Nephron progenitor cell (in vitro differentiated cells): Measurements from ENCODE around the gene QSOX2.

Experiments
- DNase-seq: peaks from one replicate; pipeline ENCODE4 v3.0.0; 2021
- H3K27ac Mint-ChIP-seq: 2 replicates; pipeline ENCODE4 v1.8.0; 2021; ENCODE audit warnings: mild to moderate bottlenecking, moderate library complexity, mixed read lengths
- H3K27me3 Mint-ChIP-seq: 2 replicates; pipeline ENCODE4 v1.8.0; 2021; ENCODE audit warnings: mild to moderate bottlenecking, low read depth, mixed read lengths; ENCODE audit not compliant: poor library complexity
- H3K36me3 Mint-ChIP-seq: 2 replicates; pipeline ENCODE4 v1.8.0; 2021; ENCODE audit warnings: low read depth, mixed read lengths
- H3K4me1 Mint-ChIP-seq: 2 replicates; pipeline ENCODE4 v1.8.0; 2021; ENCODE audit warnings: mixed read lengths
- H3K4me3 Mint-ChIP-seq: 2 replicates; pipeline ENCODE4 v1.8.0; 2021; ENCODE audit warnings: mild to moderate bottlenecking, moderate library complexity, mixed read lengths
- H3K9me3 Mint-ChIP-seq: 2 replicates; pipeline ENCODE4 v1.8.0; 2021; ENCODE audit warnings: mild to moderate bottlenecking, moderate library complexity, mixed read lengths
- TF ChIP-seq, protein P1 (sequence below): fragments of 200-600 bp; sonication (generic); IDR thresholded peaks from 2 replicates; pipeline ENCODE4 v1.5.0; 2021; ENCODE audit warnings: antibody characterized with exemption

QSOX2 gene

DNA sequence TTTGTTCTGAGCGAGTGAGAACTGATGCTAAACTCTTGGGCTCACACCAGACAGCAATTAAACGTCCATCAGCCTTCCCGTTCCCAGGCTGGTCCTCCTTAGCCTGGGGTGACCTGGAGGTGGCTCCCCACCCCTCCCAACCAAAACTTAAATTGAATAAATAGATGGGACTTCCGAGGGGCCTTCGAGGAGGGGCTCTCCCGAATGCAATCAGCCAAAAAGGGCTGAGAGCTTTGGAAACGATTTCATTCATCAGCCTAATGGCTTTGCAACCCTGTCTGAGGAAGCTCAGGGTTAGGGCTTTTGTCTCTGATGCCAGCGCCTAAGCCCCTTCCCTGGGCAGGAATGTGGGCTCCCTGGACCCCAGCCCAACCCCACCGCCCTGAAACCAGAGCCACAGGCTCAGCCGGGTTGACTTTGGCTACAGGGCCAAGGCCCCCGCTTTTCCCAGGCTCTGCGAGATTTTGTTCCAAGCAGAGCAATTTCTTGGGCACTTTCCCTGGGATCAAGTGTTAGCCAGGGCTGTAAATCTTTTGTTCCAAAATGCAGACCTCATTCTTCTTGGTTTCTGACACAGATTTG is 69.9 kb downstream of the QSOX2 start:
- peak overlapping the region; percentile 16 for H3K27ac Mint-ChIP-seq
- H3K9me3 Mint-ChIP-seq: no peaks in the 10 kb centered on the region
- H3K36me3 Mint-ChIP-seq: no peaks in the 10 kb centered on the region
- H3K4me1 Mint-ChIP-seq: peaks cover 65% of the 10 kb centered on the region
- no peak for DNase-seq
- H3K4me3 Mint-ChIP-seq: peak overlapping the region; percentile 20
- H3K27me3 Mint-ChIP-seq: peaks cover 15% of the 10 kb centered on the region
- TF ChIP-seq, protein P1, sequence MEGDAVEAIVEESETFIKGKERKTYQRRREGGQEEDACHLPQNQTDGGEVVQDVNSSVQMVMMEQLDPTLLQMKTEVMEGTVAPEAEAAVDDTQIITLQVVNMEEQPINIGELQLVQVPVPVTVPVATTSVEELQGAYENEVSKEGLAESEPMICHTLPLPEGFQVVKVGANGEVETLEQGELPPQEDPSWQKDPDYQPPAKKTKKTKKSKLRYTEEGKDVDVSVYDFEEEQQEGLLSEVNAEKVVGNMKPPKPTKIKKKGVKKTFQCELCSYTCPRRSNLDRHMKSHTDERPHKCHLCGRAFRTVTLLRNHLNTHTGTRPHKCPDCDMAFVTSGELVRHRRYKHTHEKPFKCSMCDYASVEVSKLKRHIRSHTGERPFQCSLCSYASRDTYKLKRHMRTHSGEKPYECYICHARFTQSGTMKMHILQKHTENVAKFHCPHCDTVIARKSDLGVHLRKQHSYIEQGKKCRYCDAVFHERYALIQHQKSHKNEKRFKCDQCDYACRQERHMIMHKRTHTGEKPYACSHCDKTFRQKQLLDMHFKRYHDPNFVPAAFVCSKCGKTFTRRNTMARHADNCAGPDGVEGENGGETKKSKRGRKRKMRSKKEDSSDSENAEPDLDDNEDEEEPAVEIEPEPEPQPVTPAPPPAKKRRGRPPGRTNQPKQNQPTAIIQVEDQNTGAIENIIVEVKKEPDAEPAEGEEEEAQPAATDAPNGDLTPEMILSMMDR: no peak

DNA sequence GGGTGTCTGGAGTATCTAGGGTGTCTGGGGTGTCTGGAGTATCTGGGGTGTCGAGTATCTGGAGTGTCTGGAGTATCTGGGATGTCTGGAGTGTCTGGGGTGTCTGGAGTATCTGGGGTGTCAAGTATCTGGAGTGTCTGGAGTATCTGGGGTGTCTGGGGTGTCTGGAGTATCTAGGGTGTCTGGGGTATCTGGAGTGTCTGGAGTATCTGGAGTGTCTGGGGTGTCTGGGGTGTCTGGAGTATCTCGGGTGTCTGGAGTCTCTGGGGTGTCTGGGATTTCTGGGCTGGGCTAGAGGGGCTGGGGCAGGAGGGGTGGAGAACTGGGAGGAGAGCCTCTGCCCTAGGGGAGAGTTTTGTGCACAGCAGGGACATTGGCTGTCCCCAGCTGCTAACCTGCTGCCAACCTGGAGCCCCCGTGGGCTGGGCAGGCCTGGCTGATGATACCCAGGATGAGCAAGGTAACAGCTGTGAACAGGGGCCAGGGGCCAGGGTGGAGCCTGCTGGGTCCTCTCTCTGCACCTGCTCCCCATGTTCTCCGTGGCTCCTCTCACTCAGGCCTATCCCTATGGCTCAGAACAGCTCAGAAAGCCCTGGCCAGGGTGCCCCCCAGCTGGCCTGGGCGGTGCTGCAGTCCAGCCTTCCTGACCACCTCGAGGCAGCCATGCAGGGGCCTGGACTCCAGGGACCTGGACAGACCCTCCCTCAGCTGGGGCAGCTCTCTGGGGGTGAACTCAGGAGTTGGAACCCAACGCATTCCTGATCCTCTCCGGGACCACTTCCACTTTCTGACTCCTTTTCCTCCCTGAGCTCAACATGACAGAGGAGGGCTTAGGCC is 70.6 kb downstream of the QSOX2 start:
- H3K4me1 Mint-ChIP-seq: peaks cover 63% of the 10 kb centered on the region
- H3K4me3 Mint-ChIP-seq: peak overlapping the region; percentile 20
- TF ChIP-seq, protein P1: no peak
- peaks cover 11% of the 10 kb centered on the region for H3K27me3 Mint-ChIP-seq
- DNase-seq: no peak
- no peaks in the 10 kb centered on the region for H3K36me3 Mint-ChIP-seq
- H3K27ac Mint-ChIP-seq: no peak overlapping the region
- H3K9me3 Mint-ChIP-seq: no peaks in the 10 kb centered on the region

DNA sequence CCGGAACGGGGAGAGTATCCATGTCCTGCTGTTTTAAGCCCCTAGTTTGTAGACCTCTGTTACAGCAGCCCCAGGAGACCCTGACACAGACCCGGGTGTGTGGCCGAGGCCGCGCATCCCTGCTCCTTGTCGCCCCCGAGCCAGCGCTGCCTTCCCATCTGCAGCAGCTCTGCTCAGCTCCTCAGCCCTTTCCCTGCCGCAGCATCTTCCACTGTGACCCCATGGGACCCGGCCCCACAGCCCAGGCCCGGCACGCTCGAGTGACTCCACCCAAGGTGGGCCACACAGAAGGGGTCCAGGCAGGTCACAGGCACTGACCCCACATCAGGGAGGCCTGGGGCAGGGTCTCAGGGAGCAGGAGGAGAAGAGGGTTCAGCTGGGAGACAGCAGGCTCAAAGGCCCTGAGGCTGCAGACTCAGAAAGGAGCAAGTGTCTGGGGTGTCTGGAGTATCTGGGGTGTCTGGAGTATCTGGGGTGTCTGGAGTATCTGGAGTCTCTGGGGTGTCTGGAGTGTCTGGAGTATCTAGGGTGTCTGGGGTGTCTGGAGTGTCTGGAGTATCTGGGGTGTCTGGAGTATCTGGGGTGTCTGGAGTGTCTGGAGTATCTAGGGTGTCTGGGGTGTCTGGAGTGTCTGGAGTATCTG is 71.8 kb downstream of the QSOX2 start:
- Mint-ChIP-seq H3K4me1 (peaks cover 70% of the 10 kb centered on the region), H3K9me3 (no peaks in the 10 kb centered on the region), H3K4me3 (no peak overlapping the region), H3K36me3 (no peaks in the 10 kb centered on the region), H3K27ac (no peak overlapping the region), H3K27me3 (peaks cover 10% of the 10 kb centered on the region)
- no peak for DNase-seq
- TF ChIP-seq, protein P1: no peak

- peaks cover 14% of the 10 kb centered on the region for H3K27me3 Mint-ChIP-seq
- no peak overlapping the region for H3K4me3 Mint-ChIP-seq
- H3K27ac Mint-ChIP-seq: no peak overlapping the region
- DNase-seq: no peak
- TF ChIP-seq, protein P1: no peak
- no peaks in the 10 kb centered on the region for H3K36me3 Mint-ChIP-seq
- H3K9me3 Mint-ChIP-seq: peaks cover 6% of the 10 kb centered on the region
- peaks cover 75% of the 10 kb centered on the region for H3K4me1 Mint-ChIP-seq
Measured at GRCh38 chr9:136172412-136173079, 73.1 kb downstream of the QSOX2 start.

DNA sequence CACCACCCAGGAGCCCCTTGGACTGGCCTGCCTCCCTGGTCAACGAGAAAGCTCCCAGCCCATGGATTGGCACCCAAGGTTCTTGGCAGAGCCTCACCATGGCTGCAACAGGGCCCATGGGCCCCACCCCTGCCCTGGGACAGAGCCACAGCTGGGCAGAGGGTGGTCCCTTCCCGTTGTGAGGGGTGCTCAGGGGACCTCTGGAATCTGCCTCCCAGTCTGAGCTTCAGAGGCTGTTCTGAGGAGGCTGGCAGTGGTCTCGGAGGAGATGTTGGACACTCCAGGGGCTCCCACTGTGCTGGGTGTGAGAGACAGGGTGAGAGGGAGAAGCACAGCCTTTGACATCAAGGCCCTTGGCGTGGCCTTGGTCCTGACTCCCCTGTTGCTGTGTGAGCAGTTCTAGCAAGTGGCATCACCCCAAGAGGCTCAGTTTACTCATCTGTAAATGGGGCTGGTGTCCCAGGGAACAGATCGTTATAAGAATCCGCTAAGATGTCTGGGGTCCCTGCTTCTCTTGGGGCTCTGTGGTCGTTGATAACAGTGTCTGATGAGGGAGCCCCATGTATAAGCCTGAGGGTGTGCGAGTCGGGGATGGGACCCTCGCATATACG is 73.7 kb downstream of the QSOX2 start:
- TF ChIP-seq, protein P1: no peak
- Mint-ChIP-seq H3K36me3 (no peaks in the 10 kb centered on the region), H3K4me1 (peaks cover 68% of the 10 kb centered on the region), H3K27ac (no peak overlapping the region), H3K4me3 (no peak overlapping the region), H3K9me3 (peaks cover 10% of the 10 kb centered on the region), H3K27me3 (peaks cover 20% of the 10 kb centered on the region)
- DNase-seq: no peak
